ENCODE data around the gene FOXK2.

GRCh38 chr17:82483204-82483660, 36.3 kb upstream of the FOXK2 start:
- TF ChIP-seq POLR2A (IDR thresholded peaks at IDR 0.05; ENCODE audit: low read length) (no peak), GATA1 (IDR thresholded peaks at IDR 0.05; ENCODE audit: low read depth, low read length) (no peak)

Data from erythroblast (primary cell).